ENCODE data around the gene GOLGA6L26. TPM values are rescaled to one million over a fixed set of nuclear protein-coding genes. Genes with fewer than 3 reads are reported as not detected.

GOLGA6L26 gene
- total and polyA plus RNA-seq, 9 donors = 0.18 TPM; not detected in 8

Other genes with a start within 250 kb of the GOLGA6L26 start
- not detected for gene GOLGA6L1, start 197.4 kb downstream of the GOLGA6L26 start, total RNA-seq
- gene GOLGA6L1, start 197.4 kb downstream of the GOLGA6L26 start, polyA plus RNA-seq (ENCODE audit: insufficient read depth in 1 of 8, insufficient read length in 8 of 8, low replicate concordance in 1 of 8) = under 1 TPM in 2 of 8 donors, not detected in 6; 0.06 to 0.09 TPM
- gene GOLGA8S, start 20.6 kb upstream of the GOLGA6L26 start, total RNA-seq = 0.18 TPM
- gene GOLGA8S, start 20.6 kb upstream of the GOLGA6L26 start, polyA plus RNA-seq (ENCODE audit: insufficient read depth in 1 of 8, insufficient read length in 8 of 8, low replicate concordance in 1 of 8) = 1 to 10 TPM in 2 of 8 donors, under 1 TPM in 6; 0.27 to 1.2 (median 0.53) TPM
- gene GOLGA6L2, start 113.0 kb upstream of the GOLGA6L26 start, total RNA-seq = not detected
- under 1 TPM in 1 of 8 donors, not detected in 7; 0.05 TPM for gene GOLGA6L2, start 113.0 kb upstream of the GOLGA6L26 start, polyA plus RNA-seq (ENCODE audit: insufficient read depth in 1 of 8, insufficient read length in 8 of 8, low replicate concordance in 1 of 8)
- gene MKRN3, start 231.5 kb upstream of the GOLGA6L26 start, total RNA-seq = 0.62 TPM
- gene MKRN3, start 231.5 kb upstream of the GOLGA6L26 start, polyA plus RNA-seq (ENCODE audit: insufficient read depth in 1 of 8, insufficient read length in 8 of 8, low replicate concordance in 1 of 8) = 1 to 10 TPM in 6 of 8 donors, under 1 TPM in 2; 0.41 to 4.3 (median 2.0) TPM

Data from muscle of leg (tissue), 9 donors.